ENCODE measurements around the gene HS3ST3B1. TPM values are rescaled to one million over a fixed set of nuclear protein-coding genes. Genes with fewer than 3 reads are reported as not detected.

The HS3ST3B1 gene
- polyA plus RNA-seq, 12 donors, result 0.71 to 7.7 (median 3.0) TPM; not detected in 1

- peak; percentile 74 for DNase-seq
Measured at GRCh38 chr17:14302431-14303099, 1.7 kb downstream of the HS3ST3B1 start.

GRCh38 chr17:14303343-14304221, 2.7 kb downstream of the HS3ST3B1 start:
- no peak for DNase-seq

GRCh38 chr17:14304222-14304772, 3.4 kb downstream of the HS3ST3B1 start:
- DNase-seq, result no peak

GRCh38 chr17:14304773-14305517, 4.1 kb downstream of the HS3ST3B1 start:
- no peak for DNase-seq

GRCh38 chr17:14305785-14306496, 5.1 kb downstream of the HS3ST3B1 start:
- no peak for DNase-seq

GRCh38 chr17:14306596-14306995, 5.7 kb downstream of the HS3ST3B1 start:
- no peak for DNase-seq

GRCh38 chr17:14307560-14308024, 6.7 kb downstream of the HS3ST3B1 start:
- DNase-seq, result no peak

GRCh38 chr17:14308636-14308964, 7.7 kb downstream of the HS3ST3B1 start:
- no peak for DNase-seq

GRCh38 chr17:14308965-14309879, 8.3 kb downstream of the HS3ST3B1 start:
- DNase-seq, result peak; percentile 91

GRCh38 chr17:14310101-14310500, 9.2 kb downstream of the HS3ST3B1 start:
- no peak for DNase-seq

- no peak for DNase-seq
Measured at GRCh38 chr17:14310605-14311004, 9.7 kb downstream of the HS3ST3B1 start.

GRCh38 chr17:14311186-14311705, 10.4 kb downstream of the HS3ST3B1 start:
- no peak for DNase-seq

- no peak for DNase-seq
Measured at GRCh38 chr17:14311981-14312380, 11.1 kb downstream of the HS3ST3B1 start.

- no peak for DNase-seq
Measured at GRCh38 chr17:14312522-14312921, 11.6 kb downstream of the HS3ST3B1 start.

- DNase-seq, result no peak
Measured at GRCh38 chr17:14316126-14316832, 15.4 kb downstream of the HS3ST3B1 start.

- DNase-seq, result no peak
Measured at GRCh38 chr17:14317383-14317782, 16.5 kb downstream of the HS3ST3B1 start.

GRCh38 chr17:14318109-14318917, 17.4 kb downstream of the HS3ST3B1 start:
- no peak for DNase-seq

- no peak for DNase-seq
Measured at GRCh38 chr17:14318918-14319205, 18.0 kb downstream of the HS3ST3B1 start.

- DNase-seq, result no peak
Measured at GRCh38 chr17:14320098-14320497, 19.2 kb downstream of the HS3ST3B1 start.

Data from muscle of arm (tissue), 12 donors.